ENCODE data around the gene FLNB. TPM values are rescaled to one million over a fixed set of nuclear protein-coding genes. Genes with fewer than 3 reads are reported as not detected.
A peak's percentile ranks its signal among the peaks of the same experiment; 100 is the strongest.

The FLNB gene
- total RNA-seq, 4 donors from 2014 or later, result 61.9 to 114 (median 89.9) TPM

- peaks cover 16 to 93% (median 79%) of the 10 kb centered on the region in 4 donors for H3K4me1 ChIP-seq
- H3K27me3 ChIP-seq, result no peaks in the 10 kb centered on the region
- H3K27ac ChIP-seq (replicated peaks in 1 of 4), result peak overlapping the region; percentile 54 to 86 (median 72)
- TF ChIP-seq POLR2A (IDR thresholded peaks at IDR 0.05; ENCODE audit: low read depth) (no peak), EP300 (IDR thresholded peaks at IDR 0.05) (no peak)
- no peak for DNase-seq (ENCODE audit: extremely low spot score)
- no peaks in the 10 kb centered on the region for H3K36me3 ChIP-seq
- no peaks in the 10 kb centered on the region for H3K9me3 ChIP-seq
- intact Hi-C loops (cut with DNase I), result no loop called here
- WGBS, result 63% methylated on average over 8 of the region's 8 CpGs
- H3K4me3 ChIP-seq, result no peak overlapping the region
These were observed 28.2 kb downstream of the FLNB start for GRCh38 chr3:58036293-58037032.

GRCh38 chr3:58037141-58037910, 29.1 kb downstream of the FLNB start:
- 89% methylated on average over 9 of the region's 13 CpGs for WGBS
- no peak for TF ChIP-seq CTCF (IDR thresholded peaks at IDR 0.05)
- no peak for TF ChIP-seq EP300 (IDR thresholded peaks at IDR 0.05)
- no peak for TF ChIP-seq POLR2AphosphoS5 (IDR thresholded peaks at IDR 0.05)
- no peak for TF ChIP-seq POLR2A (IDR thresholded peaks at IDR 0.05; ENCODE audit: low read depth)
- H3K36me3 ChIP-seq, result no peaks in the 10 kb centered on the region
- no peak overlapping the region for H3K4me3 ChIP-seq
- peaks cover 21 to 96% (median 82%) of the 10 kb centered on the region in 4 donors for H3K4me1 ChIP-seq
- peak overlapping the region in 3 of 4 donors; percentile 9 to 86 (median 79) for H3K27ac ChIP-seq (replicated peaks in 1 of 4)
- intact Hi-C loops (cut with DNase I), result no loop called here
- H3K27me3 ChIP-seq, result no peaks in the 10 kb centered on the region
- no peaks in the 10 kb centered on the region for H3K9me3 ChIP-seq
- no peak for DNase-seq (ENCODE audit: extremely low spot score)

GRCh38 chr3:58038675-58039292, 30.6 kb downstream of the FLNB start:
- Histone ChIP-seq H3K4me3 (no peak overlapping the region), H3K36me3 (no peaks in the 10 kb centered on the region), H3K27ac (replicated peaks in 1 of 4) (peak overlapping the region; percentile 30 to 86 (median 70)), H3K9me3 (no peaks in the 10 kb centered on the region), H3K4me1 (peaks cover 34 to 99% (median 94%) of the 10 kb centered on the region in 4 donors), H3K27me3 (no peaks in the 10 kb centered on the region)
- 53% methylated on average over 8 of the region's 8 CpGs for WGBS
- intact Hi-C loops (cut with DNase I), result no loop called here
- TF ChIP-seq POLR2A (IDR thresholded peaks at IDR 0.05; ENCODE audit: low read depth) (no peak), CTCF (IDR thresholded peaks at IDR 0.05) (no peak), EP300 (IDR thresholded peaks at IDR 0.05) (no peak), POLR2AphosphoS5 (IDR thresholded peaks at IDR 0.05) (no peak)
- DNase-seq (ENCODE audit: extremely low spot score), result no peak

GRCh38 chr3:58039601-58040000, 31.4 kb downstream of the FLNB start:
- peak overlapping the region in 3 of 4 donors; percentile 16 to 86 (median 79) for H3K27ac ChIP-seq (replicated peaks in 1 of 4)
- no peak overlapping the region for H3K4me3 ChIP-seq
- intact Hi-C loops (cut with DNase I), result no loop called here
- no peaks in the 10 kb centered on the region for H3K27me3 ChIP-seq
- H3K36me3 ChIP-seq, result no peaks in the 10 kb centered on the region
- DNase-seq (ENCODE audit: extremely low spot score), result no peak
- WGBS, result 77% methylated on average over 2 of the region's 2 CpGs
- no peak for TF ChIP-seq POLR2AphosphoS5 (IDR thresholded peaks at IDR 0.05)
- TF ChIP-seq POLR2A (IDR thresholded peaks at IDR 0.05; ENCODE audit: low read depth), result no peak
- TF ChIP-seq EP300 (IDR thresholded peaks at IDR 0.05), result no peak
- no peak for TF ChIP-seq CTCF (IDR thresholded peaks at IDR 0.05)
- H3K9me3 ChIP-seq, result no peaks in the 10 kb centered on the region
- peaks cover 41 to 100% (median 95%) of the 10 kb centered on the region in 4 donors for H3K4me1 ChIP-seq

Measured in esophagus muscularis mucosa (tissue), 4 donors.